Measurements from ENCODE around the gene PSKH1. TPM values are rescaled to one million over a fixed set of nuclear protein-coding genes. Genes with fewer than 3 reads are reported as not detected.

PSKH1 gene
- total RNA-seq, 4 donors from 2014 or later: 26.4 to 60.2 (median 35.5) TPM

DNA sequence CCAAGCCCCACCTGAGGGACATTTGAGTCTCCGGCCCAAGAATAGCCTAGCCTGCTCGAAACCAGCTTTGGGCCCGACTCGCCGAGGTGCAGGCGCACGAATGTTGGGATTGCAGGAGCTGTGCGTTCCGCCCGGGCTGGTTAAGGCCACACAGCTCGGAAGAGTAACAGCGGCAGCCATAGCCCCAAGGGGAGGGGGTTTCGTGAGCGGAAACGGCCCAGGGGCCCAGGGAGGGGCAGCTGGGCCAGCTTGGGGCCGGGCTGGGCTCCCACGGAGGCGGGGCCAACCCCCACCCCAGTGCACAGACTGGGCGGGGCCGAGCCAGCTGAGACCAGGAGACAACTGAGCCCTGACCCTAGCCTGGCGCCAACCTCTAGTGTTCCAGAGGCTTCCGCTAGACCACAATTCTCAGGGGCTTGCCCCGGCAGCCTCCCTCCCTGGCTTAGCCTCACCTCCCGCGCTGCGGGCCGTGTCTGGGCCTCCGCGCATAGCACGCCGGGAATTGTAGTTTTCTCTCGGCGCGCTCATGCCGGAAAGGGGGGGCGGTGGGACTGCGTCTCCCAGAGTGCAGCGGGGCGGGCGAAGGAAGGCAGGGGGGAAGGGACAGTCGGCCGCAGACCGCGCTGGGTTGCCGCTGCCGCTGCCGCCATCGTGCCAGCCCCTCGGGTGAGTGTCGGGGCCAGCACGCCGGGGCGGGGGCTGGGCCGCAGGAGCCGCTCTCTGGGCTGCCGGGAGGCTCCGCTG lies 46.6 kb upstream of the PSKH1 start, which contains the start of gene NUTF2:
Gene NUTF2 (plus strand): TSS at position 614 of the 744 bp plus-strand sequence. CDS start 18,198 bp downstream, outside the sequence.
- TF ChIP-seq, protein P1, sequence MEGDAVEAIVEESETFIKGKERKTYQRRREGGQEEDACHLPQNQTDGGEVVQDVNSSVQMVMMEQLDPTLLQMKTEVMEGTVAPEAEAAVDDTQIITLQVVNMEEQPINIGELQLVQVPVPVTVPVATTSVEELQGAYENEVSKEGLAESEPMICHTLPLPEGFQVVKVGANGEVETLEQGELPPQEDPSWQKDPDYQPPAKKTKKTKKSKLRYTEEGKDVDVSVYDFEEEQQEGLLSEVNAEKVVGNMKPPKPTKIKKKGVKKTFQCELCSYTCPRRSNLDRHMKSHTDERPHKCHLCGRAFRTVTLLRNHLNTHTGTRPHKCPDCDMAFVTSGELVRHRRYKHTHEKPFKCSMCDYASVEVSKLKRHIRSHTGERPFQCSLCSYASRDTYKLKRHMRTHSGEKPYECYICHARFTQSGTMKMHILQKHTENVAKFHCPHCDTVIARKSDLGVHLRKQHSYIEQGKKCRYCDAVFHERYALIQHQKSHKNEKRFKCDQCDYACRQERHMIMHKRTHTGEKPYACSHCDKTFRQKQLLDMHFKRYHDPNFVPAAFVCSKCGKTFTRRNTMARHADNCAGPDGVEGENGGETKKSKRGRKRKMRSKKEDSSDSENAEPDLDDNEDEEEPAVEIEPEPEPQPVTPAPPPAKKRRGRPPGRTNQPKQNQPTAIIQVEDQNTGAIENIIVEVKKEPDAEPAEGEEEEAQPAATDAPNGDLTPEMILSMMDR (IDR thresholded peaks at IDR 0.05): peak in 1 of 6 experiments; percentile 10
- TF ChIP-seq POLR2A (IDR thresholded peaks at IDR 0.05): peak; percentile 37 to 70
- DNase-seq: peak; percentile 94 to 98 (median 97)
- Histone ChIP-seq H3K27me3 (no peaks in the 10 kb centered on the region), H3K27ac (peak within 1 kb of the TSS; percentile 71 to 96 (median 90)), H3K9me3 (no peaks in the 10 kb centered on the region), H3K36me3 (no peaks in the 10 kb centered on the region), H3K4me3 (peak within 1 kb of the TSS; percentile 87 to 94 (median 90)), H3K4me1 (peaks cover 0 to 50% (median 41%) of the 10 kb centered on the region in 4 donors)

DNA sequence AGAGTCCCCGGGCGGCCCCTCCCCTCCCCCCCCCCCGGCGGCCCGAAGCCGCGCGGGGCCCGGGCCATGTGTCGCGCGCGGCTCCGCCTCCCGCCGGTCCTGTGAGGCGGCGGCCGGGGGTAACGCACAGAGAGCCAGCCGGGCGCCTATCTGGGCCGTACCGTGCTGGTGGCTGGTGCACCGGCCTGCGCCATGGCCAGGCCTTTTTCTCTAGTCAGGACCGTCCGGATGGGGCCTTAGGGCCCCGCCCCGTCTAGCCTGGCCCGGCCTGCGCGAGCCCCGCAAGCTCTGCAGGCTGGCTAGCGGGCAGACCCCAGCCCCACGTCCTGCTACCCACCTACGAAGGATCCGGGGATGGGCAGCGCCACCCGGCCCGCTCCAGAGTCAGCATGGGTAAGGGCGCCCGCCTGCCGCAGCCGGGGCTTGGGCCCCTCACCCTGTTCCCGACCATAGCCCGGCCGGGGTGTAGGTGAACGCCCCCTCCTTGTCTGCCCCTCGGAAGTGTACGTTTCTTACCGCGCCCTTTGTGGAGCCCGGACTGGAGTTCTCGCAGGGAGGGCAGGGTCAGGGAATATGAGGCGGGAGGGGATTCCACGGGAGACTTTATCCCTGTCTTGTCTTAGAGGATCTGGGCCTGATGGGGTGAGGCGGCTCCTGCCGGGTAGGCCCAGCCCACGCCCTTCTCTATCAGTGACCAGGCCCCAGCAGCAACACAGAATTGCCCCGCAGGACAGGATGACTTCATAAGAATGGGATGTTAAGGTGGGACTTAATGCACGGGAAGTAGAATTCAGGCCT lies 45.8 kb upstream of the PSKH1 start, which contains the start of gene CENPT:
Gene CENPT (minus strand): TSS at position 630 of the 798 bp plus-strand sequence. CDS start 13,834 bp downstream, outside the sequence.
- Histone ChIP-seq H3K9me3 (no peaks in the 10 kb centered on the region), H3K27me3 (no peaks in the 10 kb centered on the region), H3K36me3 (no peaks in the 10 kb centered on the region), H3K27ac (peak within 1 kb of the TSS; percentile 71 to 96 (median 90)), H3K4me3 (peak within 1 kb of the TSS; percentile 87 to 94 (median 90)), H3K4me1 (peaks cover 0 to 50% (median 41%) of the 10 kb centered on the region in 4 donors)
- DNase-seq: peak; percentile 66 to 81 (median 67)
- no peak for TF ChIP-seq POLR2A (IDR thresholded peaks at IDR 0.05)
- TF ChIP-seq, protein P1 (IDR thresholded peaks at IDR 0.05): peak in 1 of 6 experiments; percentile 4

DNA sequence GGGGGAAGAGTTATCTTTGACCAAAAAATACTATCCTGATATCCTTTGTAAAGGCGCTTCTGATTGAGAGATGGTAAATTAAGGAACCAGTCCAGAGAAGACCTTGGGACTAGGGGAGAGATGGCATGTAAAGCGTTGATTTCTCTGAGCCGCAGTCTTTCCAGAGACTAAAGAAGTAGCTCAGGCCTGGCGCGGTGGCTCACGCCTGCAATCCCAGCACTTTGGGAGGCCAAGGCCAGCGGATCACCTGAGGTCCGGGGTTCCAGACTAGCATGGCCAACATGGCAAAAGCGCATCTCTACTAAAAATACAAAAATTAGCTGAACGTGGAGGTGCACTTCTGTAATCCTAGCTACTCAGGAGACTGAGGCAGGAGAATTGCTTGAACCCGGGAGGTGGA lies 44.9 kb upstream of the PSKH1 start:
- TF ChIP-seq, protein P1 (IDR thresholded peaks at IDR 0.05): no peak
- TF ChIP-seq POLR2A (IDR thresholded peaks at IDR 0.05): no peak
- peak overlapping the region in 1 of 4 donors; percentile 87 for H3K27ac ChIP-seq
- H3K4me3 ChIP-seq: peak overlapping the region in 2 of 4 donors; percentile 92 to 94
- no peaks in the 10 kb centered on the region for H3K36me3 ChIP-seq
- peaks cover 0 to 48% (median 41%) of the 10 kb centered on the region in 4 donors for H3K4me1 ChIP-seq
- no peak for DNase-seq
- no peaks in the 10 kb centered on the region for H3K27me3 ChIP-seq
- H3K9me3 ChIP-seq: no peaks in the 10 kb centered on the region

DNA sequence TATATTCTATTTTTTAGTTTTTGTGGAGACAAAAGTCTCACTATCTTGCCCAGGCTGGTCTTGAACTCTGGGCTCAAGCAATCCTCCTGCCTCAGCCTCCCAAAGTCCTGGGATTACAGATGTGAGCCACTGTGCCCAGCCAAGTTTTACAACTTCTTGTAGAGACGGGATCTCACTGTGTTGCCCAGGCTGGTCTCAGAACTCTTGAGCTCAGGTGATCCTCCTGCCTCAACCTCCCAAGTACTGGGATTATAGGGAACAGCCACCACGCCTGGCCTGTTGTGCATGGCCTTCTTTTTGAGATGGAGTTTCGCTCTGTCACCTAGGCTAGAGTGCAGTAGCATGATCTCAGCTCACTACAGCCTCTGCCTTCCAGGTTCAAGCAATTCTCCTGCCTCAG lies 39.4 kb upstream of the PSKH1 start:
- no peak for TF ChIP-seq POLR2A (IDR thresholded peaks at IDR 0.05)
- TF ChIP-seq, protein P1 (IDR thresholded peaks at IDR 0.05): no peak
- Histone ChIP-seq H3K36me3 (no peaks in the 10 kb centered on the region), H3K9me3 (no peaks in the 10 kb centered on the region), H3K4me3 (no peak overlapping the region), H3K4me1 (peaks cover 0 to 26% (median 2%) of the 10 kb centered on the region in 4 donors), H3K27ac (no peak overlapping the region), H3K27me3 (no peaks in the 10 kb centered on the region)
- DNase-seq: no peak

DNA sequence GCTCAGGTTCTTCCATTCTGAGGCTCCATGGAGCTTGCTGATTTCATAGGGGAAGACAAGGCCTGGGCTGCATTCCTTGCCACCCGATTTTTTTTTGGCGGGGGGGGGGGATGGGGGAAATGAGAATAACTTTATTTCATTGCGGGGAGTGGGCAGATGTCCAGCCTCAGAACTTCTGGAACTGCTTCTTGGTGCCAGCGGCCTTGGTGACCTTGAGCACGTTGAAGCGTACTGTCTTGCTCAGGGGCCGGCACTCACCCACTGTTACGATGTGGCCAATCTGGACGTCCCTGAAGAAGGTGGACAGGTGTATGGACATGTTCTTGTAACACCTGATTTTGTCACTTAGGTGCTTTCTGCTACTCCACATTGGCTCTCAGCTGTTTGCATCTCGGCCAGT lies 37.3 kb upstream of the PSKH1 start:
- TF ChIP-seq, protein P1 (IDR thresholded peaks at IDR 0.05): no peak
- no peak for TF ChIP-seq POLR2A (IDR thresholded peaks at IDR 0.05)

More for the DNA sequence above, 37.3 kb upstream of the PSKH1 start:
- Histone ChIP-seq H3K9me3 (no peaks in the 10 kb centered on the region), H3K36me3 (no peaks in the 10 kb centered on the region), H3K27me3 (no peaks in the 10 kb centered on the region), H3K4me1 (peaks cover 0 to 26% (median 1%) of the 10 kb centered on the region in 4 donors), H3K4me3 (no peak overlapping the region), H3K27ac (no peak overlapping the region)
- DNase-seq: no peak

Measured in Peyer's patch (tissue), 4 donors.